Calu3 (cell line): ENCODE data around the gene ACSL5. TPM values are rescaled to one million over a fixed set of nuclear protein-coding genes. Genes with fewer than 3 reads are reported as not detected.

Source experiments
- BruUV-seq: library from RNA; stranded (reverse); fragments of 400-500 nt; replicated peaks from 2 replicates; lab custom pipeline; 2021; lab: Mats Ljungman, UMichigan
- CTCF ChIA-PET: fragments of 300-600 bp; sonication (Branson Sonifier 250); formaldehyde crosslinking; loops from one replicate; lab custom pipeline; 2022; ENCODE audit warnings: antibody characterized with exemption; lab: Charles Lee
- DNase-seq: peaks from one replicate; pipeline ENCODE4 v3.0.0; 2022
- H3K27ac Mint-ChIP-seq: one replicate; pipeline ENCODE4 v1.8.0; 2022; ENCODE audit warnings: mixed read lengths; ENCODE audit not compliant: unreplicated experiment
- H3K27me3 Mint-ChIP-seq: one replicate; pipeline ENCODE4 v1.8.0; 2022; ENCODE audit warnings: mixed read lengths; ENCODE audit not compliant: unreplicated experiment
- H3K36me3 Mint-ChIP-seq: one replicate; pipeline ENCODE4 v1.8.0; 2022; ENCODE audit warnings: mild to moderate bottlenecking, moderate library complexity, mixed read lengths; ENCODE audit not compliant: insufficient read depth, unreplicated experiment
- H3K4me1 Mint-ChIP-seq: one replicate; pipeline ENCODE4 v1.8.0; 2022; ENCODE audit warnings: mild to moderate bottlenecking, low read depth, mixed read lengths; ENCODE audit not compliant: unreplicated experiment
- H3K4me3 Mint-ChIP-seq: one replicate; pipeline ENCODE4 v1.8.0; 2022; ENCODE audit warnings: mild to moderate bottlenecking, low read depth, moderate library complexity, mixed read lengths; ENCODE audit not compliant: unreplicated experiment
- H3K9me3 Mint-ChIP-seq: one replicate; pipeline ENCODE4 v1.8.0; 2022; ENCODE audit warnings: low read depth, mixed read lengths; ENCODE audit not compliant: unreplicated experiment
- intact Hi-C: fragments of 100-400 bp; cut with micrococcal nuclease; formaldehyde crosslinking; loops from one replicate; pipeline ENCODE4 v1.10.0; 2022; ENCODE audit not compliant: unreplicated experiment
- total RNA-seq: library from RNA; stranded (reverse); gene quantifications from 2 replicates; pipeline ENCODE4 v1.2.3, GENCODE V29; 2022
- TF ChIP-seq, protein P1 (sequence below): fragments of 200-600 bp; IDR thresholded peaks from one replicate; pipeline ENCODE4 v1.8.0; 2022; ENCODE audit warnings: antibody characterized with exemption; ENCODE audit not compliant: unreplicated experiment

Gene ACSL5
- total RNA-seq, 1 experiment from 2014 or later, result 35.3 TPM

DNA sequence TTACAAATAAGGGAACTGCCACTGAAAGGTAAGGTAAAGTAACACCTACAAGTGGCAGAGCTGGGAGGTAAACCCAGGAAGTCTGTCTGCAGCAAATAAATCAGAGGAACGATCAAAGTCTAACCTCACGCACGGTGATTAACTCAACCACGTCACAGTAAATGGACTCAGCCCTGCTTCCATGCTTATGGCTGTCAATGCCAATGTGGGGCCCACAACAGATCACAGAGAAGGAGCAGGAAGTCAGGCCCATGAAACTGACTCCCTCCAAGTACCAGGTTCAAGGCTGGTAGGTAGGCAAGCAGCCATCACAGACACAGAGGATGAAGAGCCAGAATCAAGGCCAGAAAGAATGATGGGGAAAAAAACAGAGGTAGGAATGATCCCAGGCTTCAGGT lies 38.0 kb upstream of the ACSL5 start:
- H3K27me3 Mint-ChIP-seq, result no peaks in the 10 kb centered on the region
- intact Hi-C loops, result loop anchor here (5.0 kb wide), 1 partner anchor 41 kb away; no protein-coding TSS in a partner anchor
- TF ChIP-seq, protein P1, sequence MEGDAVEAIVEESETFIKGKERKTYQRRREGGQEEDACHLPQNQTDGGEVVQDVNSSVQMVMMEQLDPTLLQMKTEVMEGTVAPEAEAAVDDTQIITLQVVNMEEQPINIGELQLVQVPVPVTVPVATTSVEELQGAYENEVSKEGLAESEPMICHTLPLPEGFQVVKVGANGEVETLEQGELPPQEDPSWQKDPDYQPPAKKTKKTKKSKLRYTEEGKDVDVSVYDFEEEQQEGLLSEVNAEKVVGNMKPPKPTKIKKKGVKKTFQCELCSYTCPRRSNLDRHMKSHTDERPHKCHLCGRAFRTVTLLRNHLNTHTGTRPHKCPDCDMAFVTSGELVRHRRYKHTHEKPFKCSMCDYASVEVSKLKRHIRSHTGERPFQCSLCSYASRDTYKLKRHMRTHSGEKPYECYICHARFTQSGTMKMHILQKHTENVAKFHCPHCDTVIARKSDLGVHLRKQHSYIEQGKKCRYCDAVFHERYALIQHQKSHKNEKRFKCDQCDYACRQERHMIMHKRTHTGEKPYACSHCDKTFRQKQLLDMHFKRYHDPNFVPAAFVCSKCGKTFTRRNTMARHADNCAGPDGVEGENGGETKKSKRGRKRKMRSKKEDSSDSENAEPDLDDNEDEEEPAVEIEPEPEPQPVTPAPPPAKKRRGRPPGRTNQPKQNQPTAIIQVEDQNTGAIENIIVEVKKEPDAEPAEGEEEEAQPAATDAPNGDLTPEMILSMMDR, result no peak
- no TSS peak for BruUV-seq
- peaks cover 5% of the 10 kb centered on the region for H3K36me3 Mint-ChIP-seq
- DNase-seq, result peak; percentile 26
- CTCF ChIA-PET, result interaction anchor here (1.5 to 1.9 kb wide), 2 partner anchors 38 to 99 kb away, joined by 5 to 6 read pairs; partner anchors contain the start of gene ACSL5
- H3K4me1 Mint-ChIP-seq, result peaks cover 37% of the 10 kb centered on the region
- no peaks in the 10 kb centered on the region for H3K9me3 Mint-ChIP-seq
- H3K4me3 Mint-ChIP-seq, result peak overlapping the region; percentile 9
- H3K27ac Mint-ChIP-seq, result peak overlapping the region; percentile 69

DNA sequence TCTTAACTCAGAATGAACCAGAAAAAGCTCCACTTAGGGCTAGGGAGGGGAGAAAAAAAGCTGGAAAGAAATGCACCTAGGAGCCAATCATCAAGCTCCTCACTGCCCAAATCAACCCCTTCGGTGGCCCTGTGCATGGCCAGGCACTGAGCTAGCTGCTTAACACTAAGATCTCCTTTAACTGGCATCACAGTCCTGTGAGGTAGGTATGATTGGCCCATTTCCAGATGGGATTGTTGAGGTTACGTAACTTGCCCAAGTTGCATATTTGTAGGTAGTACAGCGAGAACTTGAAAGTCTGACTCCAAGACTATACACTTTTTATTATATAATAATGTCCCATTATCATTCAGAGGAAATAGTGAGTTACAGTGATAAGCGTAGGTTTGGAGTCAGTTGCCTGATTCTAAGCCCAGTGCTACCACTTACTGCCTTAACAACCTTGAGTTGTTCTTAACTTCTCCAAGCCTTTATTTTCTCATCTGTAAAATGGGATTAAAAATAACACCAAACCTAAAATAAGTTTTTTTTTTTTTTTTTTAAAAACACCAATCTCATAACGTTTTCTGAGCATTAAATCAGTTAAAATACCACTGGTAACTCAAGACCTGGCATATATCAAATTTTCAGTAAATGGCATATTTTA lies 37.2 kb upstream of the ACSL5 start:
- H3K4me3 Mint-ChIP-seq, result no peak overlapping the region
- H3K27me3 Mint-ChIP-seq, result no peaks in the 10 kb centered on the region
- TF ChIP-seq, protein P1, result no peak
- no peak overlapping the region for H3K27ac Mint-ChIP-seq
- H3K36me3 Mint-ChIP-seq, result peaks cover 5% of the 10 kb centered on the region
- BruUV-seq, result no TSS peak
- H3K9me3 Mint-ChIP-seq, result no peaks in the 10 kb centered on the region
- DNase-seq, result no peak
- intact Hi-C loops, result loop anchor here (5.0 kb wide), 1 partner anchor 41 kb away; no protein-coding TSS in a partner anchor
- peaks cover 30% of the 10 kb centered on the region for H3K4me1 Mint-ChIP-seq
- CTCF ChIA-PET, result interaction anchor here (0.7 to 1.9 kb wide), 2 partner anchors 37 to 53 kb away, joined by 3 to 5 read pairs; partner anchors contain the start of gene ACSL5

DNA sequence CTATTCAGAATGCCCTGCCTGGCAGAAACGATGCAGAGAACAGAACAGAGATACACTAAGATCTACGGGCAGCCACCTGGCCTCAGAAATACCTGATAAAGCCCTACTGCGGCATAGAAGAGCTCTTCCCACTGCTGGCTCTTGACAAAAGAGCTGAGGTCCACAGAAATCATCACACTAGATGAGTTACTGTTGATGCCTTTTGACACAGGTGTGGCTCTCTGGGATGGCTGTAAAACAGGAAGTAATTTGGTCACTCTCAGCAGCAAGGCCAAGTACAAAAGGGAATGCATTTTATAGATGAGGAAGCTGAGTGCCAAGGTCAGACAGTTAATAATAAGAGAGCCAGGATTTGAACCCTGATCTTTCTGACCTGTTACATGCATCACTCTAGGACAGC lies 35.0 kb upstream of the ACSL5 start:
- H3K27me3 Mint-ChIP-seq, result no peaks in the 10 kb centered on the region
- H3K36me3 Mint-ChIP-seq, result peaks cover 5% of the 10 kb centered on the region
- CTCF ChIA-PET, result no interaction called here
- DNase-seq, result no peak
- BruUV-seq, result no TSS peak
- H3K4me3 Mint-ChIP-seq, result no peak overlapping the region
- H3K4me1 Mint-ChIP-seq, result peaks cover 18% of the 10 kb centered on the region
- intact Hi-C loops, result loop anchor here (5.0 kb wide), 1 partner anchor 38 kb away; no protein-coding TSS in a partner anchor
- TF ChIP-seq, protein P1, result no peak
- H3K9me3 Mint-ChIP-seq, result no peaks in the 10 kb centered on the region
- no peak overlapping the region for H3K27ac Mint-ChIP-seq

DNA sequence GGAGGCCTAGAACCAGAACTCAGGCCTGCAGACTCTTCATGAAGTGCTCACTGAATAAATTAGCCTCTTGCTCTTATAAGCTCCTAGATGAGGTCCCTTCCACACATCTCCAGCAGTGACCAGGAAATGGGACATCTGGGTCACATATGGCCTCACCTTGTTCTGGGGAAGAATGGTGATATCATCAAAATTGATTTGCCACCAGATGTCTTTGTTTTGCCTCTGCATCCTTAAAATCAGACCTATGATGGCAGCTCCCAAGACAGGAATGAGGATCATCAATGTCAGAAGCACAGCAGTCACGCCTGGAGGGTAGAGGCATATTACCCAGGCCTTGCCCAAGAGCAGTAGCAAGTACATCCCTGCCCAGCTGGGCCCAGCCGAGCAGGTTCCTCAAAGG lies 33.3 kb upstream of the ACSL5 start:
- TF ChIP-seq, protein P1, result no peak
- no peak overlapping the region for H3K27ac Mint-ChIP-seq
- no peaks in the 10 kb centered on the region for H3K27me3 Mint-ChIP-seq
- intact Hi-C loops, result no loop called here
- no TSS peak for BruUV-seq
- H3K4me3 Mint-ChIP-seq, result no peak overlapping the region
- H3K9me3 Mint-ChIP-seq, result no peaks in the 10 kb centered on the region
- CTCF ChIA-PET, result no interaction called here
- H3K36me3 Mint-ChIP-seq, result peaks cover 5% of the 10 kb centered on the region
- no peak for DNase-seq
- H3K4me1 Mint-ChIP-seq, result peaks cover 8% of the 10 kb centered on the region
